ENCODE data around the gene DACT3.

DACT3 gene

GRCh38 chr19:46661020-46661731 lies at the start of gene DACT3:
Gene DACT3 (minus strand): TSS chr19:46661182. CDS start chr19:46661064, 118 bp downstream.
- peak; percentile 97 for DNase-seq

DNA sequence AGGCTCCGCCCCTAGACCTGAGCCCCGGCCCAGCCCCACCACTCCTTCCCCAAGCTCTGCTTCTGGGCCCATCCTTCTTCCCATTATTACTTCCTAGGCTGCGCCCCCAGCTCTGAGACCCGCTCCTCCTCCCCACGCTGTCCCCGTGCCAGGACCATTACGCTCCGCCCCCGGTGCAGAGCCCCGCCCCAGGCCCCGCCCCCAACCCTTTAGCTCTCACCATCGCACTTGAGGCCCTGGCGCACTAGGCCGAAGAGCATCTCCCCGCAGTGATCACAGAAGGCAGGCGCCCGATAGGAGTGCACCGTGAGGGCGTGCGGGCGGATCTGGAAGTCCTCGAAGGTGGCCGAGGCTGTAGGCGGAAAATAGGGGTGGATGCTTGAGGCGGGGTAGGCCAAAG lies 49.7 kb upstream of the DACT3 start:
- no peak for DNase-seq

GRCh38 chr19:46704379-46705076 lies 43.5 kb upstream of the DACT3 start:
- no peak for DNase-seq

- no peak for DNase-seq
Observed at GRCh38 chr19:46700704-46701103, 39.7 kb upstream of the DACT3 start.

GRCh38 chr19:46698395-46699321 lies 37.7 kb upstream of the DACT3 start:
- no peak for DNase-seq

GRCh38 chr19:46697204-46697960 lies 36.4 kb upstream of the DACT3 start:
- DNase-seq = no peak

DNA sequence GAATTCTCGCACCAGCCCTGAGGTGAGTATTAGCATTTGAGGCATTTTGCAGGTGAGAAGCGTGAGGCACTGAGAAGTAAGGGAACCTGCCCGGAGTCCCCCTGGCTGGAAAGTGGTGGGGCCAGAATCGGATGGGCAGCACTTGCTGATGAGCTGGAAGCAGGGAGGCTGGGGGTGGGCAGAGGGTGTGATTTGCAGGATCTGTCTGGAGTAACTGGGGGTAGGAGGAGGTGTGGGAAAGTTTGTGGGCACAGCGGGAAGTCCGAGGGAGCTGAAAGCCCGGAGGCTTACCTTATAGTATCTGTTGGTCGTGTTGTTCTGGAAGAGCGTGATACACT lies 35.9 kb upstream of the DACT3 start:
- DNase-seq = no peak

GRCh38 chr19:46696052-46696451 lies 35.1 kb upstream of the DACT3 start:
- no peak for DNase-seq

- DNase-seq = no peak
Observed at GRCh38 chr19:46693760-46694159, 32.8 kb upstream of the DACT3 start.

DNA sequence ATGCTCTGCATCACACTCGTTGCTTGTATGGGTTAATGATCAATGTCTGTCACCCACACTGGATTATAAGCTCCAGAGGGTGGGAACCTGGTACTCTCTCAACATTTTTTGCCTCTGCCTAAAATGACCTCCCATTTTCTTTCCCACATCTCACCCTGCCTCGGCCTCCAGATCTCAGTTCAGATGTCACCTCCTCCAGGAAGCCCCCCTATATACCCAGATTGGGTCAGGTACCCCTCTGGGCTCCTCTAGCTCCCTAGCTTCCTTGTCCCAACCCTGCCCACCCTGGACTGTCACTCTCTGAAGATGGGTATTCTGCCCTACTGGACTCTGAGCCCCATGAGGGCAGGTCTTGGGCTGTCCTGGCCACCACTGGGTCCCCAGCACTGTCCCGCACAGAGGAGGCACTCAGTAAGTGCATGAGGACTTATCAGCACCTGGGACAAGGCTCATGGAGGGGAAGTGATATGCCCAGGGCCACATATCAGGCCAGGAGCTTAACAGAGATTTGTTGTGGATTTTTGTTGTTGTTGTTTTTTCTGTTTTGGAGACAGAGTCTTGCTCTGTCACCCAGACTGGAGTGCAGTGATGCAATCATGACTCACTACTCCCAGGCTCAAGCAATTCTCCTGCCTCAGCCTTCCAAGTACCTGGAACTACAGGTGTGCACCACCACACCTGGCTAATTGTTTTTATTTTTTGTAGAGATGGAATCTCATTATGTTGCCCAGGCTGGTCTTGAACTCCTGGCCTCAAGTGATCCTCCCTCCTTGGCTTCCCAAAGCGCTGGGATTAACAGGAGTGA lies 32.1 kb upstream of the DACT3 start:
- DNase-seq = no peak

GRCh38 chr19:46691948-46692347 lies 31.0 kb upstream of the DACT3 start:
- DNase-seq = no peak

DNA sequence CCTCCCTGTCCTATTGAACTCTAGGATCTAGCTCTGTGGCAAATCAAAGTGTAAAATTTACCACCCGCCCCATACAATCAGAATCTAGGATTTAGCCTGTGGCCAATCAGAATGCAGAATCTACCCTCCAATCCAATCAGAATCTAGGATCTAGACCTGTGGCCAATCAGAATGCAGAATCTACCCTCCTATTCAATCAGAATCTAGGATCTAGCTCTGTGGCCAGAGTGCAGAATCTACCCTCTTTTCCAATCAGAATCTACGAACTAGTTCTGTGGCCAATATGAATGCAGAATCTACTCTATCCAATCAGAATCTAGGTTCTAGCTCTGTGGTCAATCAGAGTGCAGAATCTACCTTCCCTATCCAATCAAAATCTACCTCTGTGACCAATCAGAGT lies 30.1 kb upstream of the DACT3 start:
- no peak for DNase-seq

GRCh38 chr19:46689358-46689757 lies 28.4 kb upstream of the DACT3 start:
- no peak for DNase-seq

- no peak for DNase-seq
Observed at GRCh38 chr19:46687438-46688145, 26.6 kb upstream of the DACT3 start.

GRCh38 chr19:46685189-46685588 lies 24.2 kb upstream of the DACT3 start:
- DNase-seq = no peak

DNA sequence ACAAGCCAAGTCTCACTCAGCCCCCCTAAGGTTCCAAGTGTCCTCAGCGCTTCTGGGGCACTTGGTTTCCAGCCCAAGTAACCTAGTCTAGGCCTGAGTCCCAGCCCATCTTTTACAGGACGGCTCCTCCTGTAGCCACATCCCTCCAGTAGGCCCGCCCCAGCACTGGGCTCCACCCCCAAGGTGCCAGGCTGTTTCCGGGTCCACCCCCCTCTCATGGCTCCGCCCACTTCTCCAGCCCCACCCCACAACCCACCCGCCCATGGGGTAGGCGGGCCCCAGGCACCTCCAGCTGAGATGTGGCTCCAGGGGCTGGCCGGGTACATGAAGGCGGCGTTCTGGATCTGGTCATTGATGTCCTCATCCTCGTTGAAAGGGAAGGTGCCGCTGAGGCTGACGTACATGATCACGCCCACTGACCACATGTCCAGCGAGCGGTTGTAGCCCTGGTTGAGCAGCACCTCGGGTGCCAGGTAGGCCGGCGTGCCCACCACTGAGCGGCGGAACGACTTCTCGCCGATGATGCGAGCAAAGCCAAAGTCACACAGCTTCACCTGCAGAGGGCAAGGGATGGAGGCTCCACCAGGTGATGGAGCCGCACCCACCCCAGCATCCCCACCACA lies 17.2 kb upstream of the DACT3 start:
- DNase-seq = no peak

GRCh38 chr19:46674416-46675178 lies 13.6 kb upstream of the DACT3 start:
- no peak for DNase-seq

GRCh38 chr19:46670813-46671212 lies 9.8 kb upstream of the DACT3 start:
- DNase-seq = no peak

GRCh38 chr19:46668662-46669061 lies 7.7 kb upstream of the DACT3 start:
- DNase-seq = no peak

DNA sequence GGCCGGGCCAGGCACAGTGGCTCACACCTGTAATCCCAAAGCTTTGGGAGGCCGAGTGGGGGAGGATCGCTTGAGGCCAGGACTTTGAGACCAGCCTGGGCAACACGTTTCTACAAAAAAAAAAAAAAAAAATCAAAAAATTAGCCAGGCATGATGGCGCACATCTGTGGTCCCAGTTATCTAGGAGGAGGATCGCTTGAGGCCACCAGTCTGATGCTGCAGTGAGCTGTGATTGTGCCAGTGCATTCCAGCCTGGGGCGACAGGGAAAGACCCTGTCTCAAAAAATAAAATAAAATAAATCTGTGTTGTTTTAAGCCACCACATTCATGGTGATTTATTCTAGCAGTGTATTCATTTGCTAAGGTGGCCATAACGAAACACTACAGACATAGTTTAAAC lies 4.1 kb upstream of the DACT3 start:
- DNase-seq = no peak

All from NCI-H524 treated with DMSO at 0.1 percent for 48 hours (cell line).